ENCODE results near the gene RHBDF2. TPM values are rescaled to one million over a fixed set of nuclear protein-coding genes. Genes with fewer than 3 reads are reported as not detected.

The RHBDF2 gene
- total RNA-seq, 6 experiments from 2014 or later = 7.1 to 18.6 (median 11.0) TPM

- Histone ChIP-seq H3K4me1 (no peaks in the 10 kb centered on the region), H3K27ac (no peak overlapping the region), H3K4me3 (no peak overlapping the region), H3K9me3 (no peaks in the 10 kb centered on the region), H3K36me3 (no peaks in the 10 kb centered on the region), H3K27me3 (no peaks in the 10 kb centered on the region)
- ATAC-seq (no peak), DNase-seq (no peak)
- TF ChIP-seq POLR2A (IDR thresholded peaks at IDR 0.05) = no peak
- TF ChIP-seq, protein P1, sequence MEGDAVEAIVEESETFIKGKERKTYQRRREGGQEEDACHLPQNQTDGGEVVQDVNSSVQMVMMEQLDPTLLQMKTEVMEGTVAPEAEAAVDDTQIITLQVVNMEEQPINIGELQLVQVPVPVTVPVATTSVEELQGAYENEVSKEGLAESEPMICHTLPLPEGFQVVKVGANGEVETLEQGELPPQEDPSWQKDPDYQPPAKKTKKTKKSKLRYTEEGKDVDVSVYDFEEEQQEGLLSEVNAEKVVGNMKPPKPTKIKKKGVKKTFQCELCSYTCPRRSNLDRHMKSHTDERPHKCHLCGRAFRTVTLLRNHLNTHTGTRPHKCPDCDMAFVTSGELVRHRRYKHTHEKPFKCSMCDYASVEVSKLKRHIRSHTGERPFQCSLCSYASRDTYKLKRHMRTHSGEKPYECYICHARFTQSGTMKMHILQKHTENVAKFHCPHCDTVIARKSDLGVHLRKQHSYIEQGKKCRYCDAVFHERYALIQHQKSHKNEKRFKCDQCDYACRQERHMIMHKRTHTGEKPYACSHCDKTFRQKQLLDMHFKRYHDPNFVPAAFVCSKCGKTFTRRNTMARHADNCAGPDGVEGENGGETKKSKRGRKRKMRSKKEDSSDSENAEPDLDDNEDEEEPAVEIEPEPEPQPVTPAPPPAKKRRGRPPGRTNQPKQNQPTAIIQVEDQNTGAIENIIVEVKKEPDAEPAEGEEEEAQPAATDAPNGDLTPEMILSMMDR (IDR thresholded peaks at IDR 0.05) = no peak
- intact Hi-C loops (cut with DNase I) = no loop called here
- WGBS (ENCODE audit: insufficient coverage, low coverage, low lambda C conversion rate, missing lambda C conversion rate) = 95% methylated on average over 10 of the region's 10 CpGs
These were observed 23.1 kb downstream of the RHBDF2 start for GRCh38 chr17:76478097-76478496.

GRCh38 chr17:76477576-76477975 is 23.6 kb downstream of the RHBDF2 start:
- no peak for TF ChIP-seq POLR2A (IDR thresholded peaks at IDR 0.05)
- Histone ChIP-seq H3K4me3 (no peak overlapping the region), H3K9me3 (no peaks in the 10 kb centered on the region), H3K27ac (no peak overlapping the region), H3K36me3 (no peaks in the 10 kb centered on the region), H3K27me3 (no peaks in the 10 kb centered on the region), H3K4me1 (no peaks in the 10 kb centered on the region)
- 95% methylated on average over 4 of the region's 15 CpGs for WGBS (ENCODE audit: insufficient coverage, low coverage, low lambda C conversion rate, missing lambda C conversion rate)
- DNase-seq = no peak
- intact Hi-C loops (cut with DNase I) = no loop called here
- ATAC-seq = no peak

DNA sequence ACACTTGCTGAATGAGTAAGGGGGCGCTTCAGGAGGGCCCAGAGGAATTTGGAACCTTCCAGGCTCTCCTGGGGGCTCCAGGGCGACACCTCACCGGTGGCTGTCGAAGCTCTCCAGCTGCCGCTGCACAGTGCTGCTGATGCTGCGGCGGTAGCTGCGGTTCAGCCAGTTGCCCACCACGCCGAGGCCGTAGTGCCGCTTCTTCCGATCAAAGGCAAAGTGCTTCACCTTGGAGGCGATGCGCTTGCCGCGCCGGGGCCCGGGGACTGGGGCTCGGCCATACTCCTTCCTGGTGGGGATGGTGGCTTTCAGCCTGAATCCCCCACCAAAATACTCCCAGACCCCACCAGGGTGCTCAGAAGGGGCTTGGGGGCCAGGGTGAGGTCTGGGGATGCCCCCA is 24.5 kb downstream of the RHBDF2 start:
- DNase-seq (no peak), ATAC-seq (no peak)
- Histone ChIP-seq H3K4me1 (no peaks in the 10 kb centered on the region), H3K4me3 (no peak overlapping the region), H3K36me3 (no peaks in the 10 kb centered on the region), H3K9me3 (no peaks in the 10 kb centered on the region), H3K27me3 (no peaks in the 10 kb centered on the region), H3K27ac (no peak overlapping the region)
- intact Hi-C loops (cut with DNase I) = no loop called here
- TF ChIP-seq POLR2A (IDR thresholded peaks at IDR 0.05) = no peak
- TF ChIP-seq, protein P1 (IDR thresholded peaks at IDR 0.05) = no peak
- WGBS (ENCODE audit: insufficient coverage, low coverage, low lambda C conversion rate, missing lambda C conversion rate) = 100% methylated on average over 1 of the region's 20 CpGs

- DNase-seq (no peak), ATAC-seq (no peak)
- Histone ChIP-seq H3K4me3 (no peak overlapping the region), H3K36me3 (no peaks in the 10 kb centered on the region), H3K27me3 (no peaks in the 10 kb centered on the region), H3K9me3 (no peaks in the 10 kb centered on the region), H3K4me1 (no peaks in the 10 kb centered on the region), H3K27ac (no peak overlapping the region)
- intact Hi-C loops (cut with DNase I) = no loop called here
- no peak for TF ChIP-seq POLR2A (IDR thresholded peaks at IDR 0.05)
- TF ChIP-seq, protein P1 (IDR thresholded peaks at IDR 0.05) = no peak
- 95% methylated on average over 6 of the region's 6 CpGs for WGBS (ENCODE audit: insufficient coverage, low coverage, low lambda C conversion rate, missing lambda C conversion rate)
These were observed 25.9 kb downstream of the RHBDF2 start for GRCh38 chr17:76475302-76475701.

- H3K36me3 ChIP-seq = no peaks in the 10 kb centered on the region
- DNase-seq (no peak), ATAC-seq (no peak)
- no peak overlapping the region for H3K27ac ChIP-seq
- H3K4me1 ChIP-seq = no peaks in the 10 kb centered on the region
- TF ChIP-seq, protein P1 (IDR thresholded peaks at IDR 0.05) = no peak
- no peak for TF ChIP-seq POLR2A (IDR thresholded peaks at IDR 0.05)
- intact Hi-C loops (cut with DNase I) = no loop called here
- H3K4me3 ChIP-seq = no peak overlapping the region
- no peaks in the 10 kb centered on the region for H3K27me3 ChIP-seq
- no peaks in the 10 kb centered on the region for H3K9me3 ChIP-seq
- WGBS (ENCODE audit: insufficient coverage, low coverage, low lambda C conversion rate, missing lambda C conversion rate) = no CpG with 5 or more reads among the region's 15 CpGs
These were observed 26.3 kb downstream of the RHBDF2 start for GRCh38 chr17:76474894-76475293.
